Neural cell (in vitro differentiated cells): ENCODE data around the gene HACD3. TPM values are rescaled to one million over a fixed set of nuclear protein-coding genes. Genes with fewer than 3 reads are reported as not detected.
A peak's percentile ranks its signal among the peaks of the same experiment; 100 is the strongest.

Source experiments
- H2AFZ ChIP-seq: fragments of 200-600, 300-800 bp; sonication (generic), shearing (Covaris generic); 2 replicates; pipeline ENCODE4 v1.6.0; 2014; ENCODE audit warnings: low read depth, mild to moderate bottlenecking, antibody characterized with exemption, low read length, moderate library complexity
- H3F3A ChIP-seq: fragments of 200-600 bp; shearing (Covaris generic); 2 replicates; pipeline ENCODE4 v1.6.1; 2016; ENCODE audit warnings: mild to moderate bottlenecking, moderate library complexity, mixed read lengths, antibody characterized with exemption, low read length; ENCODE audit not compliant: insufficient read depth, poor library complexity, severe bottlenecking
- H3K27ac ChIP-seq: fragments of 200-600, 300-800 bp; sonication (generic), shearing (Covaris generic); 2 replicates; pipeline ENCODE4 v1.5.1; 2014; ENCODE audit warnings: mild to moderate bottlenecking, low read length, moderate library complexity
- H3K27me3 ChIP-seq: fragments of 300-800, 200-600 bp; sonication (generic), shearing (Covaris generic); 2 replicates; pipeline ENCODE4 v1.6.0; 2014; ENCODE audit warnings: mild to moderate bottlenecking, low read depth, low read length, moderate library complexity; ENCODE audit not compliant: insufficient read depth
- H3K36me3 ChIP-seq: fragments of 300-800, 200-600 bp; sonication (generic), shearing (Covaris generic); 2 replicates; pipeline ENCODE4 v1.5.1; 2014; ENCODE audit warnings: mild to moderate bottlenecking, antibody characterized with exemption, low read length, moderate library complexity; ENCODE audit not compliant: insufficient read depth
- H3K4me2 ChIP-seq: fragments of 300-800, 200-600 bp; sonication (generic), shearing (Covaris generic); 2 replicates; pipeline ENCODE4 v1.6.0; 2014; ENCODE audit warnings: mild to moderate bottlenecking, low read length
- H3K4me3 ChIP-seq: fragments of 300-800, 200-600 bp; sonication (generic), shearing (Covaris generic); 2 replicates; pipeline ENCODE4 v1.5.1; 2014; ENCODE audit warnings: mild to moderate bottlenecking, low read length, moderate library complexity
- H3K79me2 ChIP-seq: fragments of 200-600 bp; shearing (Covaris generic); replicated peaks from 2 replicates; pipeline ENCODE4 v1.6.0; 2014; ENCODE audit warnings: mild to moderate bottlenecking, low read length, moderate library complexity; ENCODE audit not compliant: insufficient read depth
- H3K9ac ChIP-seq: fragments of 300-800, 200-600 bp; sonication (generic), shearing (Covaris generic); 2 replicates; pipeline ENCODE4 v1.6.1; 2016; ENCODE audit warnings: mild to moderate bottlenecking, low read length, mixed read lengths
- H3K9me2 ChIP-seq: fragments of 200-600 bp; shearing (Covaris generic); 2 replicates; pipeline ENCODE4 v1.6.1; 2016; ENCODE audit warnings: mild to moderate bottlenecking, low read length, mixed read lengths; ENCODE audit not compliant: insufficient read depth
- H3K9me3 ChIP-seq: fragments of 200-600, 300-800 bp; sonication (generic), shearing (Covaris generic); 2 replicates; pipeline ENCODE4 v1.6.1; 2016; ENCODE audit warnings: mild to moderate bottlenecking, mixed run types, low read length, moderate library complexity, mixed read lengths
- H4K20me1 ChIP-seq: fragments of 200-600 bp; shearing (Covaris generic); 2 replicates; pipeline ENCODE4 v1.6.1; 2016; ENCODE audit warnings: mild to moderate bottlenecking, mixed run types; ENCODE audit not compliant: insufficient read depth
- CTCF ChIP-seq: fragments of 450-650 bp; IDR thresholded peaks from 2 replicates; pipeline ENCODE4 v1.5.1; 2014; ENCODE audit warnings: antibody characterized with exemption, mild to moderate bottlenecking, moderate library complexity; ENCODE audit not compliant: poor library complexity, severe bottlenecking
- EP300 ChIP-seq: fragments of 450-650 bp; conservative IDR thresholded peaks from 2 replicates; pipeline ENCODE4 v1.6.1; 2014; ENCODE audit warnings: antibody characterized with exemption, mild to moderate bottlenecking, moderate library complexity; ENCODE audit not compliant: poor library complexity, severe bottlenecking
- EZH2 ChIP-seq: fragments of 200-600, 300-800 bp; shearing (Covaris generic), sonication (generic); IDR thresholded peaks from 2 replicates; pipeline ENCODE4 v1.6.1; 2014; ENCODE audit warnings: antibody characterized with exemption, low read length, borderline replicate concordance, mild to moderate bottlenecking; ENCODE audit not compliant: insufficient read depth, poor library complexity, severe bottlenecking
- MXI1 ChIP-seq: fragments of 450-650 bp; conservative IDR thresholded peaks from 2 replicates; pipeline ENCODE4 v1.6.1; 2014; ENCODE audit warnings: antibody characterized with exemption, mild to moderate bottlenecking; ENCODE audit not compliant: poor library complexity, severe bottlenecking
- POLR2AphosphoS5 ChIP-seq: IDR thresholded peaks from 2 replicates; pipeline ENCODE4 v1.6.1; 2012
- RAD21 ChIP-seq: fragments of 450-650 bp; conservative IDR thresholded peaks from 2 replicates; pipeline ENCODE4 v1.6.1; 2014; ENCODE audit warnings: antibody characterized with exemption, mild to moderate bottlenecking, moderate library complexity
- REST ChIP-seq: IDR thresholded peaks from 2 replicates; pipeline ENCODE4 v1.6.1; 2012; ENCODE audit warnings: borderline replicate concordance
- SMC3 ChIP-seq: fragments of 450-650 bp; conservative IDR thresholded peaks from 2 replicates; pipeline ENCODE4 v1.6.1; 2014; ENCODE audit warnings: antibody characterized with exemption, mild to moderate bottlenecking, moderate library complexity; ENCODE audit not compliant: poor library complexity
- TAF1 ChIP-seq: IDR thresholded peaks from 2 replicates; pipeline ENCODE4 v1.6.1; 2012; ENCODE audit warnings: low read depth
- polyA plus RNA-seq: library from polyadenylated mRNA; depleted of rRNA; stranded (reverse); fragments of >200 nt; gene quantifications from 2 replicates; pipeline ENCODE4 v1.2.3, GENCODE V29; 2014

The HACD3 gene
- polyA plus RNA-seq, 1 donor from 2014 or later, result 177 TPM

GRCh38 chr15:65532738-65533051, 2.4 kb downstream of the HACD3 start:
- TF ChIP-seq CTCF (no peak), EZH2 (no peak), RAD21 (no peak), REST (no peak), SMC3 (no peak), EP300 (no peak), TAF1 (no peak), POLR2AphosphoS5 (no peak), MXI1 (no peak)
- no peaks in the 10 kb centered on the region for H3K9me3 ChIP-seq
- H3K4me3 ChIP-seq, result peak overlapping the region; percentile 98
- H3K79me2 ChIP-seq, result peaks cover 64% of the 10 kb centered on the region
- no peak overlapping the region for H3K4me2 ChIP-seq
- H3K9me2 ChIP-seq, result no peaks in the 10 kb centered on the region
- H3K27ac ChIP-seq, result no peak overlapping the region
- H2AFZ ChIP-seq, result no peak overlapping the region
- H3K36me3 ChIP-seq, result no peaks in the 10 kb centered on the region
- no peaks in the 10 kb centered on the region for H4K20me1 ChIP-seq
- no peaks in the 10 kb centered on the region for H3K27me3 ChIP-seq
- H3K9ac ChIP-seq, result no peak overlapping the region
- H3F3A ChIP-seq, result no peaks in the 10 kb centered on the region

DNA sequence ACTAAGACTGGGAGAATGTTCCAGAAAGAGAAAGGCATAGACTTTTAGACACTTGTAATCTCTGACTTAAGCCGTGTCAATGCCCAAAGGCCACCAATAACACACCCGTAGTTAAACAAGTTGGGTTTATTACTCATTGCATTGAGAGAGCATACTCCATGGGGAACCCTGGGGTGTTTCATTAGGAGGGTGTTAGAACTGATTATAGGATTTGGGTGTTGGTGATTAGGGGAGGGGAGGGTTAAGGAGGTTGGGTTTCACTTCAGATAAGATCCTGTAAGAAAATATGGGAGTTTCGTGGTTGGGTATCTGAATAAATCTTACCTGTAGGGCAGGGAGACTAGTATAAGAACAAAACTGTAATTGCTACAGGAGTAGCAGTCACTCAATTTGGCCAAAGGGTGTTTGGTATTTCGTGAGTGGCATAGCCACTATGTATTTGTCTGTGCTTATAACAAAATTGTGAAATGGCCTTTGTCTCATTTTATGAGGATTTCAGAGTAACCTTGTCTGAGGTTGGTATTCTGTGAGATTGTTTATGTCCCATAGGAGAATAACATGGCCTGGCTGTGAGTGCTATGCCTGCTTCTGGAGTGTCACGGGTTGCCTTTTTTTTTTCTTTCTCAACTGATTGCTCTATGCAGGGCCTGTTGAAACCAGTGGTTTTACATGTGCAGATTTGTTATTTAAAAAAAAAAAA, 2.9 kb downstream of the HACD3 start:
- no peaks in the 10 kb centered on the region for H3K27me3 ChIP-seq
- no peaks in the 10 kb centered on the region for H4K20me1 ChIP-seq
- H3K79me2 ChIP-seq, result peaks cover 67% of the 10 kb centered on the region
- no peaks in the 10 kb centered on the region for H3K36me3 ChIP-seq
- no peak overlapping the region for H2AFZ ChIP-seq
- H3K9me2 ChIP-seq, result no peaks in the 10 kb centered on the region
- no peaks in the 10 kb centered on the region for H3F3A ChIP-seq
- TF ChIP-seq POLR2AphosphoS5, result no peak
- no peak for TF ChIP-seq EP300
- TF ChIP-seq REST, result no peak
- TF ChIP-seq SMC3, result no peak
- no peak for TF ChIP-seq TAF1
- no peak for TF ChIP-seq CTCF
- TF ChIP-seq MXI1, result no peak
- no peak for TF ChIP-seq RAD21
- peak overlapping the region; percentile 98 for H3K4me3 ChIP-seq
- H3K27ac ChIP-seq, result no peak overlapping the region
- H3K9me3 ChIP-seq, result no peaks in the 10 kb centered on the region
- H3K9ac ChIP-seq, result no peak overlapping the region
- peak overlapping the region; percentile 9 for H3K4me2 ChIP-seq
